NCI-H2227 (cell line): Measurements from ENCODE around the gene CYTH1.

Source experiments
- DNase-seq: peaks from one replicate; lab custom pipeline; 2025; ENCODE audit not compliant: unreplicated experiment; lab: John Stamatoyannopoulos, UW

CYTH1 gene

DNA sequence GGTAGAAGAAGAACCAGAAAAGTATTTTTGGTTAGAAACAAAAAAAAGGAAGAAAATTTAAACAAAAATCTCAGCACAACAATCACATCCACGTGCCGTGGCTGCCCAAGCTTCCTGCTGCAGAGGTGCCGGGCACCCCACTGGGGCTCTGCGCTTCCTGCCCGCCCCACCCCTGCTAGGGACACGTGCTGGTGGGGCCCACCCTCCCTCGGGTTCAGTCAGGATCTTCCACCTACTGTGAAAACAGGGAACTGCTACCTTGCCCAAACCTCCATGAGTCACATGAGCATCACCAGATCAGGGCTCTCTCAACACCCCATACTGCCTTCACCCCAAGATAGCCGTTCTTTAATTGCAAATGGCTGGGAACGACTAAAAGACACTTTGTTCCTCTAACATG is 24.4 kb upstream of the CYTH1 start:
- DNase-seq: no peak

GRCh38 chr17:78805301-78805700 is 23.2 kb upstream of the CYTH1 start:
- DNase-seq: no peak

DNA sequence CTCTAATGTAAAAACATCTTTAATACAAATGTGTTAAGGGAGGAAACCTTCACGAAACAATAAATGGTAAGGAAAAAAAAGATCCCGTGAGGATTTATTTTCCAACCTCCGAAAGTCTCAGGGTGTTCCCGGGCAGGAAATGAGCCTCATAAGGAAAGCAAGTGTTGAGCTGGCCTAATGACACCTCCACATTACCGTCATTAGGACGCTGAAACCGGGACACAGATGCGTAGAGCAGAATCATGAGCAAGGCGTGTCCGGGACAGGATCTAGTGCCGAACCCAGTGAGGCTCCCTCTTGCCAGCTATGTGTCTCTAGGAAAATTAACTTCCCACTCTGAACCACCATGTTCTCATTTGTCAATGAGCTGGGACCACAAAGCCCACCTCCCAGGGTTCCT is 22.7 kb upstream of the CYTH1 start:
- no peak for DNase-seq

GRCh38 chr17:78803186-78803845 is 21.2 kb upstream of the CYTH1 start:
- no peak for DNase-seq

DNA sequence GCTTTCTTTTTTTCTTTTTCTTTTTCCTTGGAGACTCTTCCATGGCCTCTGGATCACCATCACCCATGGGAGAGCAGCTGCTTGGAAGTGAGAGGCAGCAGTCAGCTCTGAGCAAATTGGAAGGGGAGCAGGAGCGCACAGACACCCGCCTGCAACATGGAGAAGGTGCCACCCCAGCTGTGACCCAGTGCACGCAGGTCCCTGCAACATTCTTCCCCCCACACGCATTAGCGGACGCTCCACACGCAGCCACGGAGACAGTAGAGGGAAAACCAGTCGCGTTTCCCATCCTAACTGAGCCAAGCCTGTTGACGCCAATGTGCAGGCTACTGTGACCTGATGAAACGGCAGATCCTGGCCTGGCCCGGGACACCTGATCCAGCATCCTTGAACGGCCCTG is 20.4 kb upstream of the CYTH1 start:
- DNase-seq: no peak

- DNase-seq: no peak
These were observed 19.9 kb upstream of the CYTH1 start for GRCh38 chr17:78802008-78802407.

- no peak for DNase-seq
These were observed 18.3 kb upstream of the CYTH1 start for GRCh38 chr17:78800132-78800931.

- DNase-seq: no peak
These were observed 16.9 kb upstream of the CYTH1 start for GRCh38 chr17:78798695-78799559.

GRCh38 chr17:78797691-78798585 is 15.9 kb upstream of the CYTH1 start:
- no peak for DNase-seq

DNA sequence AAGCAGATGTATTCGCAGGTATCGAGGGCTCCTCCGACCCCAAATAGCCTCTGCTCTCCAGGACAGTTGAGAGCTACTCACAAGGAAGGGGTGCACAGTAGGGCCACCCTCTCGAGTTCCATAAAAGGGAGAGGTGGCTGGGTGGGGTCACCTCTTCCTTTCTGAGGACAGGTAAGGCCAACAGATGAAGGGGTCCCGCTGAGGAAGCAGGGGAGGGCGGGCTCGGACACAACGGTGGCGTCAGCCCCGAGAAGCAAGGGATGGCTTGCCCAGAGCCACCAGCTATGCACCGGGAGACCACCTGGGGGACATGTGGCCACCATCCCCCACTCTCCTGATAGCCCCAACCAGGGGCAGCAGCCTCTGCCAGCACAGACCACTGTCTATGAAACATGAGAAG is 15.1 kb upstream of the CYTH1 start:
- DNase-seq: no peak

- DNase-seq: no peak
These were observed 14.4 kb upstream of the CYTH1 start for GRCh38 chr17:78796517-78796900.

DNA sequence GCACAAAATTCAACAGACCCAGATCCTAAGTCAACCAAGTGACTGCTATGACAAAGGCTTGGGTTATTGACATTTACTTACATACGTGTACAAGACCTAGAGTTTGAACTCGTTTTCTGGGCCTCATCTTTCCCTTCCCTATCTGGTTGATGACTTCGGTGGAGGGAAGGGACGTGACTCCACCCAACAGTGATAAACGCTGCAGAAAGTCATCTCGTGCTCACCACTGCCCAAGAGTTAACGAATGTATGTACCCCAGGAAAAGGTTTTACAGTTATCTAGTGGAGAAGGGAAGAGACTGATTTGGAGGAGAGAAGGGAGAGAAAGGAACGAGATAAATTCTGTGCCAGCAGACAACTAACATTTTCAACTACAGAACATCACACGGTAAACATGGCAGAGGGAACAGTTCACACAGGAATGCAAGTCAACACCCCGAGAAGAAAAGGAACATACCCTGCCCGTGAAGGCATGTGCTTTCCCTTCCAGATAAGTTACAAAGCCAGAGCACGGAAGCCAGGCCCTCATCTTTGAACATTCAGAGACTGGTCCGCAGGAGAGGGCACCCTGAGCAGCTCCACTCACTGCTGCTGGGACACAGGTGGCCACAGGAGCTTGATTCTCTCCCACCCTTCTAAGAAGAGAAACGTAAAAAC is 13.9 kb upstream of the CYTH1 start:
- no peak for DNase-seq

DNA sequence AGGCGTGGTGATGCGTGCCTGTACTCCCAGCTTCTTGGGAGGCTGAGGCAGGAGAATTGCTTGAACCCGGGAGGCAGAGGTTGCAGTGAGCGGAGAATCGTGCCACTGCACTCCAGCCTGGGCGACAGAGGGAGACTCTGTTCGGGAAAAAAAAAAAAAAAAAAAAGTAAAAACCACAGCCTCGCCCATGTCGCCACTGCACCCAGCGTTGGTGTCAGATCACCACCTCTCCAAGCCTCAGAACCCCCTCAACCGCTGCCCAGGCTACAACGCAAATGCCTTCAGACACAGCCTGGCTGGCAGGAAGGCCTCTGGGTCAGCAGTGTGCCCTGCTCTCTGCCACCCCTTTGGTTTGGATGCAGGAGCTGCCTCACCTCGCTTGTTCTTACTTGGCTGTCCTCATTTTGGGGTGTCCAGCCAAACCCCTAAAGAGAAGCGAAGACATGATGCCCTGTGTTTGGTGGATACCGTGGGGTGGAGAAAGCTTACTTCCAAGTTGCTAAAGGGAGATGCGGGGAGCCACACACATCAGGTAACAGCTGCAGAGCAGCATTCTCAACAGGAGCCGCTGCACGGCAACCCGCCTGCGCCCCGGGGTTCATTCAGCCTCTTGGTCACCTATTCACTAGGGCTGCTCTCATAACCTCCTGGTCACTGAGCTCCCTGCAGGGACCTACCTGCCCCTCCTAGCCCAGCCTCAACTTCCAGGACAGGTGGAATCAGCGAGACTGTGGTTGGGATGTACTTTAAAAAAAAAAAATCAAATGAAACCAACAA is 13.0 kb upstream of the CYTH1 start:
- DNase-seq: no peak

DNA sequence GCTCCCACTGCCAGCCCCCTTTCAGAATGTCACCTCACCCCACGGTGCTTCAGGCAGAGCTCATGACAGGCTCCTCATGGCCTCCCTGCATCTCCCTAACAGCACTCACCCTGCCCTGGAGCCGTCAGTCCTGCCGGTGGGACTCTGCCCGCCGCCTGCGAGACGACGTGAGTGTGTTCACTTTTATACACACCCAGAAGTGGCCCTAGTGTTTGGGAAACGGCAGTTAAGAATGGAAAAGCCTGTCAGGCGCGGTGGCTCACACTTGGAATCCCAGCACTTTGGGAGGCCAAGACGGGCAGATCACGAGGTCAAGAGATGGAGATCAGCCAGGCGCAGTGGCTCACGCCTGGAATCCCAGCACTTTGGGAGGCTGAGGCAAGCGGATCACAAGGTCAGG is 12.3 kb upstream of the CYTH1 start:
- no peak for DNase-seq

- no peak for DNase-seq
These were observed 11.9 kb upstream of the CYTH1 start for GRCh38 chr17:78793968-78794367.

DNA sequence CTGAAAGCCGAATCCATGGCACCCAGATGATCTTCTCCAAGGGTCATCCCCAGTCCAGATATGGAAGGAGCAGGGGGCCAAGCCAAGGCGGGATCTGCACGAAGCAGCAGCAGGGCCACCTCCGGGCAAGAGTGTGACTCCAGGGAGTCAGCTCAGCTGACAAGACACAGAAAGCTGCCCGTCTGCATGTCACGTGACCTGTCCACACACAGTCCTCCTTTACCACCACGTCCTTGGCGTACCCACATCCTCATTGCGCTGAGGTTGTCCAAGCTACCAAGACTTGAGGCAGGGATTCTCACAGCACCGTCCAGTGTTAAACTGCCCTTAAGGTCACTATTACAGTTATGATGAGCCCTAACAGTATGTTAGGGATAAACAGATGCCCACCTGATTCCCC is 11.3 kb upstream of the CYTH1 start:
- no peak for DNase-seq

DNA sequence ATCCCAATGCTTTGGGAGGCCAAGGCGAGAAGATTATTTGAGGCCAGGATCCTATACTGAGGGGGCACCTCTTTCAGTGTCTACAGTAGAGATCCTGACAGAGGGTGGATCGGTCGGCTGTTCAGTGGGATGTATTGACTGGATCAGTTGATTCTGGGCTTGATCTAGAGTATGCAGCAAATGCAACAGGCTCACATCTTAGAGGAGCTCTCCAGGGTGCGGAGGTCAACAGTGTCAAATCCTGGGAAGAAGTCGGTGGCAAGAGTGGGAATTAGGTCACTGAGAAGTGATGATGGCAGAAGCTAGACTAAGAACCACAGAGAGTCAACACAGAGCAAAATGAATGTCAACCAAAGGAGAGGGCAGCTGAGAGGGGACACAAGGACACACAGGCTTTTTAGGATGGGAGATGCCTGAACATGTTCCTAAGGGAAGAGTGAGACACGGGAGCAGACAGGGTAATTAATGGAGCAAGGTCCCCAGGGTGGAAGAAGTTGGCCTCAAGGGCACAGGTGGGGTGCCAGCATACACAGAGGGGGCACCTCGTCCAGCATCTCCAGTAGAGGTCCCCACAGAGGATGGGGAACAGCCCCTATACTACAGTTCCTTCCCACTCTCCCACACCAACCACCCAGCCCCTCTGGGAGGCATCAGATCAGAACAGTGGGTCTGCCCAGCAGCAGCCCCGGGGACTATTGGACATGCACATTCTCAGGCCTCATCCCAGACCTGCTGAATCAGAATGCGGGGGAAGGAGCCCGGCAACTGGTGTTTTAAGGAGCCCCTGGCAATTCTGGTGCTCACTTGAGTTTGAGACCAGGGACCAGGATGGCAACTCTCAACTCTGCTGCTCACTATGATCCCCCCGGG is 10.0 kb upstream of the CYTH1 start:
- no peak for DNase-seq

GRCh38 chr17:78790552-78790951 is 8.5 kb upstream of the CYTH1 start:
- DNase-seq: no peak
